Mesothelial cell of epicardium (in vitro differentiated cells): Measurements from ENCODE around the gene FAM43A. TPM values are rescaled to one million over a fixed set of nuclear protein-coding genes. Genes with fewer than 3 reads are reported as not detected.

Experiments used
- DNase-seq, 2 experiments: peaks; one replicate each; pipeline ENCODE4 v3.0.0; 2021; ENCODE audit warnings: low spot score in 2 of 2; ENCODE audit not compliant: unreplicated experiment in 2 of 2
- H3K27ac Mint-ChIP-seq: 2 replicates; pipeline ENCODE4 v1.8.0; 2021; ENCODE audit warnings: mixed read lengths
- H3K27me3 Mint-ChIP-seq: 2 replicates; pipeline ENCODE4 v1.8.0; 2021; ENCODE audit warnings: low read depth, mixed read lengths
- H3K36me3 Mint-ChIP-seq: 2 replicates; pipeline ENCODE4 v1.8.0; 2021; ENCODE audit warnings: mixed read lengths
- H3K4me1 Mint-ChIP-seq: 2 replicates; pipeline ENCODE4 v1.8.0; 2021; ENCODE audit warnings: mixed read lengths
- H3K4me3 Mint-ChIP-seq: 2 replicates; pipeline ENCODE4 v1.8.0; 2021; ENCODE audit warnings: mild to moderate bottlenecking, moderate library complexity, mixed read lengths
- H3K9me3 Mint-ChIP-seq: 2 replicates; pipeline ENCODE4 v1.8.0; 2021; ENCODE audit warnings: mixed read lengths
- CTCF ChIP-seq: fragments of 200-600 bp; sonication (generic); IDR thresholded peaks from one replicate; pipeline ENCODE4 v1.5.0; 2021; ENCODE audit warnings: antibody characterized with exemption; ENCODE audit not compliant: unreplicated experiment
- total RNA-seq: library from RNA; stranded (reverse); gene quantifications from 3 replicates; pipeline ENCODE4 v1.2.1, GENCODE V29; 2021

The FAM43A gene
- total RNA-seq, 1 donor from 2014 or later = 11.3 TPM

GRCh38 chr3:194659778-194660177, 25.9 kb upstream of the FAM43A start:
- no peaks in the 10 kb centered on the region for H3K4me1 Mint-ChIP-seq
- H3K9me3 Mint-ChIP-seq = no peaks in the 10 kb centered on the region
- no peak for TF ChIP-seq CTCF
- H3K36me3 Mint-ChIP-seq = peaks cover 25% of the 10 kb centered on the region
- no peak for DNase-seq
- H3K27me3 Mint-ChIP-seq = no peaks in the 10 kb centered on the region
- H3K4me3 Mint-ChIP-seq = no peak overlapping the region
- H3K27ac Mint-ChIP-seq = no peak overlapping the region

- H3K4me3 Mint-ChIP-seq = no peak overlapping the region
Observed at GRCh38 chr3:194661374-194661773, 24.3 kb upstream of the FAM43A start.

GRCh38 chr3:194661946-194662345, 23.7 kb upstream of the FAM43A start:
- Mint-ChIP-seq H3K9me3 (no peaks in the 10 kb centered on the region), H3K27ac (peak overlapping the region; percentile 21), H3K4me3 (no peak overlapping the region), H3K4me1 (no peaks in the 10 kb centered on the region), H3K27me3 (no peaks in the 10 kb centered on the region), H3K36me3 (peaks cover 30% of the 10 kb centered on the region)
- TF ChIP-seq CTCF = no peak
- no peak for DNase-seq

More at GRCh38 chr3:194661374-194661773, 24.3 kb upstream of the FAM43A start:
- no peaks in the 10 kb centered on the region for H3K9me3 Mint-ChIP-seq
- no peak for DNase-seq
- no peaks in the 10 kb centered on the region for H3K27me3 Mint-ChIP-seq
- no peak for TF ChIP-seq CTCF
- peaks cover 30% of the 10 kb centered on the region for H3K36me3 Mint-ChIP-seq
- H3K4me1 Mint-ChIP-seq = no peaks in the 10 kb centered on the region
- H3K27ac Mint-ChIP-seq = no peak overlapping the region

- Mint-ChIP-seq H3K27me3 (no peaks in the 10 kb centered on the region), H3K4me1 (no peaks in the 10 kb centered on the region), H3K36me3 (peaks cover 29% of the 10 kb centered on the region), H3K4me3 (no peak overlapping the region), H3K27ac (no peak overlapping the region), H3K9me3 (no peaks in the 10 kb centered on the region)
- DNase-seq = no peak
- TF ChIP-seq CTCF = no peak
Observed at GRCh38 chr3:194664857-194665256, 20.8 kb upstream of the FAM43A start.

- no peak overlapping the region for H3K27ac Mint-ChIP-seq
- no peak for TF ChIP-seq CTCF
Observed at GRCh38 chr3:194667363-194667762, 18.3 kb upstream of the FAM43A start.

GRCh38 chr3:194671511-194671899, 14.2 kb upstream of the FAM43A start:
- no peak for DNase-seq
- peak overlapping the region; percentile 98 for H3K4me3 Mint-ChIP-seq
- peaks cover 13% of the 10 kb centered on the region for H3K4me1 Mint-ChIP-seq
- peak; percentile 83 for TF ChIP-seq CTCF
- H3K36me3 Mint-ChIP-seq = peaks cover 9% of the 10 kb centered on the region
- H3K27me3 Mint-ChIP-seq = peaks cover 28% of the 10 kb centered on the region
- H3K9me3 Mint-ChIP-seq = no peaks in the 10 kb centered on the region
- peak overlapping the region; percentile 99 for H3K27ac Mint-ChIP-seq

More at GRCh38 chr3:194667363-194667762, 18.3 kb upstream of the FAM43A start:
- Mint-ChIP-seq H3K4me3 (no peak overlapping the region), H3K36me3 (peaks cover 29% of the 10 kb centered on the region), H3K27me3 (no peaks in the 10 kb centered on the region), H3K9me3 (no peaks in the 10 kb centered on the region), H3K4me1 (peaks cover 11% of the 10 kb centered on the region)
- no peak for DNase-seq
